DOHH2 (cell line): ENCODE measurements around the gene FAM20C.

ENCODE experiments used
- CTCF ChIP-seq: fragments of 200-600 bp; sonication (generic); IDR thresholded peaks from one replicate; pipeline ENCODE4 v1.5.1; 2014; ENCODE audit warnings: antibody characterized with exemption, mild to moderate bottlenecking, low read depth, low read length; ENCODE audit not compliant: poor library complexity, severe bottlenecking
- EZH2phosphoT487 ChIP-seq: fragments of 200-600 bp; sonication (generic); IDR thresholded peaks from 2 replicates; pipeline ENCODE4 v1.6.1; 2017; ENCODE audit warnings: borderline replicate concordance, mild to moderate bottlenecking, antibody characterized with exemption, low read length, moderate library complexity, mixed read lengths

- TF ChIP-seq CTCF (no peak), EZH2phosphoT487 (no peak)
Observed at GRCh38 chr7:222716-223041, 30.3 kb downstream of the FAM20C start.
